GM18861 (cell line): ENCODE results near the gene IFNA21.
A peak's percentile ranks its signal among the peaks of the same experiment; 100 is the strongest.
"Not testable (repeated sequence)": the region's sequence is repeated elsewhere in the genome, so short reads cannot be mapped to it uniquely, and the experiment has no call there.

ENCODE experiments used
- ATAC-seq: cut with Tn5 transposase; IDR thresholded peaks from one replicate; pipeline ENCODE4 v1.9.1; 2021; ENCODE audit not compliant: unreplicated experiment

Gene IFNA21

DNA sequence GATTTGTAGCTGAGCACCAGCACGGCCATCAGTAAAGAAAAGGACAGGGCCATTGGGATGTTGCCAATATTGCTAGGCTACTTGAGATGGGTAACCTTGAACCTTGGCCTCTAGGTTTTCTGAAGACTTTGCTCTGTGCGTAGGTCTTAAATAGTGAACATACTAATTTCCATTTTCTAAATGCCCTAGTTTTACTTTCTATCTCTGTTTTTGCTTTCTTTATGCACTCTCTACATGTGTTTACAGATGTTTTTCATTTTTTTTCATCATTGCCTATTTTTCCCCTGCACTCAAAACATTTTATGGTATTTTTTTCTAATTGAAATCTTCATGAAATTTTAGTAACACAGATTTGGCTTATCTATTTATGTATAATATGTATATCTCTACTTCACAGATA is at the start of gene IFNA21:
TSS of gene IFNA21 (minus strand) at position 101 of the 400 bp plus-strand sequence. CDS start at position 53, 48 bp downstream.
- ATAC-seq, result not testable (repeated sequence)

DNA sequence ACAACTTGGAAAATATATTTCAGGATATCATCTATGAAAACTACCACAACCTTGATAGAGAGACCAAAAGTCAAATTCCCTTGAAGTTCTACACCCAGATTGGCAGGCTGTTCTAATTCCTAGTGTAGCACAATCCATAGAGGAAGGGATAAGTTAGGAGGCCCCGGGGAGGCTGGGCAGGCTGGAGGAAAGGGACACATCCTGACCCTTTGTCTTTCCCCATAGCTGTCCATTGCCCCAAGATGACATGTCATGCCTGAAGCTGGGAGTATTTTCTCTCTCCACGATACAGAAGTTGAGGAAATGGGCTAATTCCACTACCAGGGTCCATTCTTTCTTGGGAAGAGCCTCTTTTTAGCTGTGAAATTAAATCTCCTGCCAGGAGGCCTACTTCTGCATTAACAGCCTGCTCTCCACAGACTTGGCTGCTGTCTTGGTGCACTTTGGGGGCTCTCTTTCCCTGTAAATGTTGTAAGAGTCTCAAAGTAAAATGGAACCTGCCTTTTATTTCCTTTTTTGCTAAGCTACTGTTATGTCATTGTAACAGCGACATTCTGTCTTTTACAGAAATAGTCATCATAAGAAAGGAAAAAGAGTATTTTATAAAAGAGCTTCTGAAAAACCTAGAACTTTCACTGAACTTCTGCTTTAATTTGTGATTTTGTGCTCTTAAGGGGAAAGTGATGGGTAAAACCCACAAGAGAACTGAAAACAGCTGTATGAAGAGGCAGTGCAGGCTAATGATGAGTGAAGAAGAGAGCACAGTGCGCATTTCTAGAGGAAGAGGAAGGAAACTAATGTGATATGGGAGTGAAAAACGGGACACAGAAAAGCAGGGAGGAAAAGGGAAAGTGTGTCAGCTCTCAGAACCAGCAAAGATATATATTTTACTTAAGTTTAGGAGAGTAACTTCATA is 47.2 kb upstream of the IFNA21 start:
- ATAC-seq, result peak; percentile 62

DNA sequence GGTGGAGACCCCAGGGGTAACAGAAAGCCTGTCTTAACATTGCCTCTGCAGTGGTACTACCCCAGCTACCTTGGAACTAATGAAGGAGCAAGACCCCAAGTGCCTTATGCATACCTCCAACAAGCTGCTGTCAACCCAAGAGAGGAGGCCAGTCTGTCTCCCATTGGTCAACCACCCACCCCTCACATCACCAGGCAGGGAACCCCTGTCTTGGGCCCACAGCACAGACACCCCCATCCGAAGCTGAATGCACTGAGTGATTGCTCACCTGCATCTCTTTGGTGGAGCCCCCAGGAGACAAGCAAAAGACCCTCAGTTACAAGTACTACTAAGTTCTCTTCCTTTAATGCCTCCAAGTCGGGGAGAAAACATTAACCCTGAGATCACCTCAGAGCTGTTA is 45.7 kb upstream of the IFNA21 start:
- not testable (repeated sequence) for ATAC-seq

DNA sequence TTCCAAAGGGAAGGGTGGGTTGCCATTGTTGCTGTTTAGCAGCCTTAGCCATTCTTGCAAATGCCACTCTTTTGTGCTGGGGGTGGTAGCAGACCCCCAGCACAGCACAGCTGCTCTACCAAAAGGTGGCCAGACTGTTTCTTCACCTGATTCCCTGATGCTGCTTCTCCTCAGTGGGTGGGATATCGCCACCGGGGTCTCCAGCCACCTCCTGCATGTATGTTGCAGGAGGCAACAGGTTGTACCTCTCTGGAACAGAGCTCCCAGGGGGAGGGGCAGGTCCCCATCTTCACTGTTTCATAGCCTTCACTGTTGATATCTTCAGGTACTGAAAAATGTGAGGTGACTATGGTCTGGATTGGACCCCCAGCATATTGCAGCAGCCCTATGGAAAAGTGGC is 44.3 kb upstream of the IFNA21 start:
- ATAC-seq, result not testable (repeated sequence)

DNA sequence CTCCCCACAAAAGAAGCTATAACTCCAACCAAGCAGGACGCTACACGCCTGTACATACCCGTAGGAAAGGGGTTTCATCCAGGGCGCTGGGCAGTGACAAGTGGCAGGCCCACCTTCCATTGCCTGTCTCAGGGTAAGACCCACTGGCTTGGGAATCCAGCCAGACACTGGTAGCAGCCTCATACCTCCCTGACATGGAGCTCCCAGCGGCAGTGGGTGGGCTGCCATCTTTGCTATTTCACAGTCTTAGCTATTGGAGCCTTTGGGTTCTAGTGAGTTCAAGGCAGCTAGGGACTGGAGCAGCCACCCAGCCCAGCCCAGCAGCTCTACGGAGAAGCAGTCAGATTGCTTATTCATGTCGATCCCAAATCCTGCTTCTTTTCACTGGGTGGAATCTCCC is 43.9 kb upstream of the IFNA21 start:
- no peak for ATAC-seq

DNA sequence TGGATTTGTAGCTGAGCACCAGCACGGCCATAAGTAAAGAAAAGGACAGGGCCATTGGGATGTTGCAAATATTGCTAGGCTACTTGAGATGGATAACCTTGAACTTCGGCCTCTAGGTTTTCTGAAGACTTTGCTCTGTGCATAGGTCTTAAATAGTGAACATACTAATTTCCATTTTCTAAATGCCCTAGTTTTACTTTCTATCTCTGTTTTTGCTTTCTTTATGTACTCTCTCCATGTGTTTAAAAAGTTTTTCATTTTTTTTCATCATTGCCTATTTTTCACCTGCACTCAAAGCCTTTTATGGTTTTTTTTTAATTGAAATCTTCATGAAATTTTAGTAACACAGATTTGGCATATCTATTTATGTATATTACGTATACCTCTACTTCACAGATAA is 40.6 kb upstream of the IFNA21 start, which contains the start of gene IFNA10:
TSS of gene IFNA10 (minus strand) at position 101 of the 400 bp plus-strand sequence. CDS start at position 55, 46 bp downstream.
- not testable (repeated sequence) for ATAC-seq

DNA sequence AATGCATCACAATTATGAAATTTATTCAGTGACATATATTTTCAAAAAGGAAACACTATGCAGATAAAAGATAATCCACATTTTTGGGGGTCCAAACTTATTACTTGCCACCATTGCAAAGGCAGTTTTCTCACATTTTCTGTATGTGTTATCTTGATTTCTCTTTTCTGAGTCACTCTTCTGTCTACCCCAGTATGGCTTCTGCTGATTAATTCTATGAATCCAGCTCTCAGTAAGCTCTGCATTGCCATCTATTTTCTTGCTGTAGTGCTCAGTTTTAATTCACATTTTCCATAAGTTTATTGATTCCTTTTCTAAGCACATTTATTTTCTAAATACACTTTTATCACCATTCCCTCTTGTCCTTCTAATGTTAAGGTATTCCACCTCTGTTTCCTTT is 38.7 kb upstream of the IFNA21 start:
- no peak for ATAC-seq

DNA sequence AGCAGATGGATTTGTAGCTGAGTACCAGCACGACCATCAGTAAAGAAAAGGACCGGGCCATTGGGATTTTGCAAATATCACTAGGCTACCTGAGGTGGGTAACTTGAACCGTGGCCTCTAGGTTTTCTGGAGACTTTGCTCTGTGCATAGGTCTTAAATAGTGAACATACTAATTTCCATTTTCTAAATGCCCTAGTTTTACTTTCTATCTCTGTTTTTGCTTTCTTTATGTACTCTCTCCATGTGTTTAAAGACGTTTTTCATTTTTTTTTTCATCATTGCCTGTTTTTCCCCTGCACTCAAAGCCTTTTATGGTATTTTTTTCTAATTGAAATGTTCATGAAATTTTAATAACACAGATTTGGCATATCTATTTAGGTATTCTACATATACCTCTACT is 35.6 kb upstream of the IFNA21 start, which contains the start of gene IFNA7:
TSS of gene IFNA7 (minus strand) at position 101 of the 400 bp plus-strand sequence. CDS start at position 61, 40 bp downstream.
- not testable (repeated sequence) for ATAC-seq

DNA sequence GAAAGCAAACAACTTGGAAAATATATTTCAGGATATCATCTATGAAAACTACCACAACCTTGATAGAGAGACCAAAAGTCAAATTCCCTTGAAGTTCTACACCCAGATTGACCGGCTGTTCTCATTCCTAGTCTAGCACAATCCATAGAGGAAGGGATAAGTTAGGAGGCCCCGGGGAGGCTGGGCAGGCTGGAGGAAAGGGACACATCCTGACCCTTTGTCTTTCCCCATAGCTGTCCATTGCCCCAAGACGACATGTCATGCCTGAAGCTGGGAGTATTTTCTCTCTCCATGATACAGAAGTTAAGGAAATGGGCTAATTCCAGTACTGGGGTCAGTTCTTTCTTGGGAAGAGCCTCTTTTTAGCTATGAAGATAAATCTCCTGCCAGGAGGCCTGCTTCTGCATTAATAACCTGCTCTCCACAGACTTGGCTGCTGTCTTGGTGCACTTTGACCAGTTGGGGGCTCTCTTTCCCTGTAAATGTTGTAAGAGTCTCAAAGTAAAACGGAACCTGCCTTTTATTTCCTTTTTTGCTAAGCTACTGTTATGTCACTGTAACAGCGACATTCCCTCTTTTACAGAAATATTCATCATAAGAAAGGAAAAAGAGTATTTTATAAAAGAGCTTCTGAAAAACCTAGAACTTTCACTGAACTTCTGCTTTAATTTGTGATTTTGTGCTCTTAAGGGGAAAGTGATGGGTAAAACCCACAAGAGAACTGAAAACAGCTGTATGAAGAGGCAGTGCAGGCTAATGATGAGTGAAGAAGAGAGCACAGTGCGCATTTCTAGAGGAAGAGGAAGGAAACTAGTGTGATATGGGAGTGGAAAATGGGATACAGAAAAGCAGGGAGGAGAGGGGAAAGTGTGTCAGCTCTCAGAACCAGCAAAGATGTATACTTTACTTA is 28.7 kb upstream of the IFNA21 start:
- peak; percentile 84 for ATAC-seq

DNA sequence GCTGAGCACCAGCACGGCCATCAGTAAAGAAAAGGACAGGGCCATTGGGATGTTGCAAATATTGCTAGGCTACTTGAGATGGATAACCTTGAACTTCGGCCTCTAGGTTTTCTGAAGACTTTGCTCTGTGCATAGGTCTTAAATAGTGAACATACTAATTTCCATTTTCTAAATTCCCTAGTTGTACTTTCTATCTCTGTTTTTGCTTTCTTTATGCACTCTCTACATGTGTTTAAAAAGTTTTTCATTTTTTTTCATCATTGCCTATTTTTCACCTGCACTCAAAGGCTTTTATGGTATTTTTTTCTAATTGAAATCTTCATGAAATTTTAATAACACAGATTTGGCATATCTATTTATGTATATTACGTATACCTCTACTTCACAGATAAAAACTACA is 21.0 kb upstream of the IFNA21 start, which contains the start of gene IFNA4:
TSS of gene IFNA4 (minus strand) at position 101 of the 400 bp plus-strand sequence. CDS start at position 45, 56 bp downstream.
- ATAC-seq, result not testable (repeated sequence)

DNA sequence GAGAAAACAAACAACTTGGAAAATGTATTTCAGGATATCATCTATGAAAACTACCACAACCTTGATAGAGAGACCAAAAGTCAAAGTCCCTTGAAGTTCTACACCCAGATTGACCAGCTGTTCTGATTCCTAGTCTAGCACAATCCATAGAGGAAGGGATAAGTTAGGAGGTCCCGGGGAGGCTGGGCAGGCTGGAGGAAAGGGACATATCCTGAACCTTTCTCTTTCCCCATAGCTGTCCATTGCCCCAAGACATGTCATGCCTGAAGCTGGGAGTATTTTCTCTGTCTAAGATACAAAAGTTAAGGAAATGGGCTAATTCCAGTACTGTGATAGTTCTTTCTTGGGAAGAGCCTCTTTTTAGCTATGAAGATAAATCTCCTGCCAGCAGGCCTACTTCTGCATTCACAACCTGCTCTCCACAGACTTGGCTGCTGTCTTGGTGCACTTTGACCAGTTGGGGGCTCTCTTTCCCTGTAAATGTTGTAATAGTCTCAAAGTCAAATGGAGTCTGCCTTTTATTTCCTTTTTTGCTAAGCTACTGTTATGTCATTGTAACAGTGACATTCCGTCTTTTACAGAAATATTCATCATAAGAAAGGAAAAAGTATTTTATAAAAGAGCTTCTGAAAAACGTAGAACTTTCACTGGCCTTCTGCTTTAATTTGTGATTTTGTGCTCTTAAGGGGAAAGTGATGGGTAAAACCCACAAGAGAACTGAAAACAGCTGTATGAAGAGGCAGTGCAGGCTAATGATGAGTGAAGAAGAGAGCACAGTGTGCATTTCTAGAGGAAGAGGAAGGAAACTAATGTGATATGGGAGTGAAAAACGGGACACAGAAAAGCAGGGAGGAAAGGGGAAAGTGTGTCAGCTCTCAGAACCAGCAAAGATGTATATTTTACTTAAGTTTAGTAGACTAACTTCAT is 16.6 kb upstream of the IFNA21 start:
- peak; percentile 80 for ATAC-seq

DNA sequence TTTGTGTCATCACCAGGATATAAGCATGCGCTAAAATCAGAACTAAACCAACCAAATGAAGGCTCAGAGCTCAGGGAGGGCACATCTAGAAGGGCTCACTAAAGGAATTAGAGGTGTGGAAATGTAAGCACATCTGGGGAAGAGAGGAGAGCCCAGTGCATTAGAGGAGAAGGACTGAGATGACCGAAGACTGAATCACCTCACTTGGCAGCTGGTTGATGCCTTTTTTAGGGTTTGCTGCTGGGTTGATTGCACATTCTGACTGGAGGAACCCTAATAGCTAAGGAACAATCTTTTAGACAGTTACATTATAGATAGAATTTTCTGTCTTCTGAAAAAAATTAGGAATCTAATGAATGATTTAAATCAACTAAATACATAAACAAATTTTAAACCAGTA is 8.2 kb upstream of the IFNA21 start:
- ATAC-seq, result no peak

DNA sequence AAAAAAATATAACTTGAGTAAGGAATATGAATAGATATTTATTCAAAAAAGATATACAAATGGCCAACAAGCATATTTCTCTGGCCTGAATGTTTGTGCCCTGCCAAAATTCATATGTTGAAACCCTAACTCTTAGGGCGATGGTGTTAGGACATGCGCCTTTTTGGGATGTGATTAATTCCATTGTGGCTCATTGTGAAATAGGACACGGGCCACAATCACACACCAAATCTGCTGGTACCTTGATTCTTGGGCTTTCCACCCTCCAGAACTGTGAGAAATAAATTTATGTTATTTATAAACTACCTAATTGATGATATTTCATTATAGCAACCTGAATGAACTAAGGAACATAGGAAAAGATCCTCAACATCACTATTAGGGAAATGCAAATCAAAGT is 5.7 kb upstream of the IFNA21 start:
- ATAC-seq, result no peak

DNA sequence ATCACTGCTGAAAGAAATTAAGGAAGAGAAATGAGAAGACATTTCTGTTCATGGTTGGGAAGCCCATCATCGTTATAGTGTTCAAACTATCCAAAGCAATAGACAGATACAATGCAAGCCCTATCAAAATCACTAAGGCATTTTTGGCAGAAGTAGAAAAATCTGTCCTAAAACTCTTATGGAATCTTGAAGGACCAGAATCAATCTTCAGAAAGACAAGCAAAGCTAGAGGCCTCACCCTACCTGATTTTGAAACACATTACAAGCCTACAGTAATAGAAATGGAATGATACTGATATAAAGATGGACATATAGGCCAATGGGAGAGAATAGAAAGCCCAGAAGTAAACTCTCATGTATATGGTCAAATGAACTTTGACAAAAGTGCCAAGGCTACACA is 4.9 kb upstream of the IFNA21 start:
- ATAC-seq, result no peak

DNA sequence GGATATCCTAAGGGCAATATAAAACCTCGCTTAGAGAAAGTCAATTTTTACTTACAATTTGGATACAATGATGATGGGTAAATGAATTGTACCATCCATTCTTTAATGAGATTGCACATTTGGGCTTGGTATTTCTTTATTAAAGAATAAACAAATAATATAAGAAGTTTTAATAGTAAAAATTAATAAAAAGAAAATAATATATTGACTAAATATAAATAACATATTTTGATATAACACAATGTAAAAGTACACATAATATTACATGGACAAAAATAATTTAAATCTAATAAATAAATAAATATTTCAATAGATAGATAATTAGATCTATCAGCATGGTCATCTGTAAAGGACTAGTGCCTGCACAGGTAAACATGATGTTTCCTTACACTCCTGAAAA is 944 bp downstream of the IFNA21 start:
- ATAC-seq, result no peak

DNA sequence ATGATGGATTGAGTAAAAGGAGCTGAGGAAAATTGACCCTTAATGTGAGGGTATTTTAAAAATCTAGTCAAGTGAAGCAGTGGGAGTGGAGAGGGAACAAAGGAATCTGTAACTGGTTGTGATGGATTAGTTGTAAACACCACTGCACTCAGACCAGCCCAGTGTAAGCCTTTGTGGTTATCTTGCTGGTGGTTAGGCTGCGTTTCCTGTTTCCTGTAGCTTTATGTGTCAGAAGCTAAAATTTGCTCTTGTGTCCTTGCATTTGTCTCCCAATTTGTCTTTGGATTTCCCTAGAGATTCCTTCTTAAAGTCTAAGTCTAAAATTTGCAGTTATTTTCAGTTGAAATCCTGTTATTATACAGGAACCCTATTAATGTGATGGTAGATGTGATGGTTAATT is 6.3 kb downstream of the IFNA21 start:
- peak; percentile 89 for ATAC-seq

DNA sequence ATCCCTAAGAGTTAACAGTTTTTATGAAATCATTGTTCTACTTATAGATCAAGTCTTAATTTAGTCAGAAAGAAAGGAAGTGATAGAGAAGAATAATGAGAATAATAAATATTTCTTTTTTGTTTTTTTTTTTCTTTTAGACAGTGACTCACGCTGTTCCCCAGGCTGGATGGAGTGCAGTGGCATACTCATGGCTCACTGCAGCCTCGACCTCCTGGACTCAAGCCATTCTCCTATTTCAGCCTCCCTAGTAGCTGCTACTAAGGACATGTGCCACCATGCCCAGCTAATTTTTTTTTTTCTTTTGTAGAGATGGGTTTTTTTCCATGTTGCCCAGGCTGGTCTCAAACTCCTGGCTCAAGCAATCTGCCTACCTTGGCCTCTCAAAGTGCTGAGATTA is 11.0 kb downstream of the IFNA21 start:
- no peak for ATAC-seq

DNA sequence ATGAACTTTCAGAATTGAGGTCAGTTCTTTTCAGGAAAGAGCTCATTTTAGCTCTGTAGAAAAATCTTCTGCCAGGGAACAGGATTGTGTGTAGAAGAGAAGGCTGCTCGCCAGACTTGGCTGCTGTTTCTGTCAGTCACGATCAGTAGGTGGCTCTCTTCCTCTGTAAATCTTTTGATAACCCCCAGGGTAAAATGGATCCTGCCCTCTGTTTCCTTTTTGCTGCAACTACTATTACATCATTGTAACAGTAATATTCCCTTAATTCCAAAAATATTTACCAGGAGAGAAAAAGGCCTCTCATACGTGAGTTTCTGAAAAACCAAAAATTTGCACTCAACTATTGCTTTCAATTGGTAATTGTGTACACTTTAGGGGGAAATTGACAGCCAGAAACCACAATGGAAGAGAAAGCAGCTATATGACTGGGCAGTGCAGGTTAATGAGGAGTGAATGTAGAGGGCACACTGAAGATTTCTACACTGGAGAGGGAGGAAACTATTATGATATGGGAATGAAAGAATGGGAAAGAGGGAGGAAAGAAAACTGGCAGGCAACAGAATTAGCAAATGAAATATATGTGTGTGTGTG is 12.3 kb downstream of the IFNA21 start:
- ATAC-seq, result peak; percentile 76

DNA sequence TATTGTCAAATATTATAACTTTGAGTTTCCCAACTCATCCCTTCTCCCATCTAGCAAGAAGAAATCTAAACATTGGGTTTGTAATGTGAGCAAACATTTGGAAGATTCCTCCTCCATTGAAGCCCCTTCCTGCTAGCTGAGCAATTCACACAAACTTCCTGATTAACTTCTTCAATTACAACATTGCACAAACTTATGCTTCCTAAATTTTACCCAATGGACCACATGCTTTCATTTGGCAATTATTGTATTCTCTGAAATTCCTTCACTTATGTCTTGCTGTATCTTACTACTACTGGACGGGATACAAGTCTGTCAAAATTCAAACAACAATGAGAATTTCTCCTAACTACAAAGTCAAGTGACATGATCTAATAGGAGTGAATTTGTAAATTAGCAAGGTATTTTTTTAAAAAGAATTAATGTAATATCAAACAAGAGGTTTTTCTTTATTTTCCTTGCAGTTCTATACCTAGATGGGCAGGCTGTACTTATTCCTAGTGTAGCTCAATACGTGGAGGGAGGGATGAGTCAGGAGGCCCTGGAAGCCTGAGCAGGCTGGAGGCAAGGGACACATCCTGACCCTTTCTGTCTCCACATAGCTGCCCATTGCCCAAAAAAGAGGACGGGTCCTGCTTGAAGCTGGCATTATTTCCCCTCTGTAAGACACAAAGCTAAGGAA is 13.0 kb downstream of the IFNA21 start:
- ATAC-seq, result peak; percentile 24
